Occipital lobe (tissue), 2 donors: Measurements from ENCODE around the gene CATSPER4. TPM values are rescaled to one million over a fixed set of nuclear protein-coding genes. Genes with fewer than 3 reads are reported as not detected.

ENCODE experiments used
- DNase-seq: peaks from one replicate; lab custom pipeline; 2025; lab: John Stamatoyannopoulos, UW
- total RNA-seq: library from RNA; depleted of rRNA; stranded (reverse); fragments of >200 nt; gene quantifications from one replicate; pipeline ENCODE4 v1.2.3, GENCODE V29; 2014

The CATSPER4 gene
- not detected for total RNA-seq

GRCh38 chr1:26190373-26190987, at the start of gene CATSPER4:
Gene CATSPER4 (plus strand): TSS chr1:26190602. CDS start chr1:26190628, 26 bp downstream.
- no peak for DNase-seq

- DNase-seq: no peak
Observed at GRCh38 chr1:26142159-26142558, 48.2 kb upstream of the CATSPER4 start.

GRCh38 chr1:26145041-26145959, 45.1 kb upstream of the CATSPER4 start:
- peak; percentile 58 for DNase-seq

- DNase-seq: no peak
Observed at GRCh38 chr1:26145960-26146294, 44.5 kb upstream of the CATSPER4 start.

- no peak for DNase-seq
Observed at GRCh38 chr1:26148887-26149286, 41.5 kb upstream of the CATSPER4 start.

- DNase-seq: no peak
Observed at GRCh38 chr1:26153966-26154532, 36.4 kb upstream of the CATSPER4 start.

GRCh38 chr1:26154750-26155149, 35.7 kb upstream of the CATSPER4 start:
- no peak for DNase-seq

GRCh38 chr1:26155370-26156284, 34.8 kb upstream of the CATSPER4 start:
- no peak for DNase-seq

GRCh38 chr1:26156285-26157038, 33.9 kb upstream of the CATSPER4 start:
- no peak for DNase-seq

- DNase-seq: no peak
Observed at GRCh38 chr1:26158271-26158907, 32.0 kb upstream of the CATSPER4 start.

GRCh38 chr1:26158908-26159742, 31.3 kb upstream of the CATSPER4 start, which contains the start of gene FAM110D:
Gene FAM110D (plus strand): TSS chr1:26159079. CDS start chr1:26161292, 2,213 bp downstream.
- no peak for DNase-seq

GRCh38 chr1:26159743-26160039, 30.7 kb upstream of the CATSPER4 start:
- no peak for DNase-seq

- no peak for DNase-seq
Observed at GRCh38 chr1:26160527-26161414, 29.6 kb upstream of the CATSPER4 start.

- DNase-seq: peak; percentile 41
Observed at GRCh38 chr1:26161415-26162219, 28.8 kb upstream of the CATSPER4 start.

GRCh38 chr1:26162220-26162709, 28.1 kb upstream of the CATSPER4 start:
- no peak for DNase-seq

- DNase-seq: no peak
Observed at GRCh38 chr1:26163684-26164035, 26.7 kb upstream of the CATSPER4 start.
